Liver (tissue), 5 donors: Measurements from ENCODE around the gene FARSB. TPM values are rescaled to one million over a fixed set of nuclear protein-coding genes. Genes with fewer than 3 reads are reported as not detected.

ENCODE experiments used
- CTCF ChIP-seq: fragments of 150-350 bp; IDR thresholded peaks from 2 replicates; pipeline ENCODE4 v1.5.1; 2017; ENCODE audit warnings: improper control_type of control experiment, low read depth, low read length; ENCODE audit not compliant: missing input control
- JUND ChIP-seq, 2 donors: IDR thresholded peaks; 2 replicates each; pipeline ENCODE4 v1.6.1; 2016; ENCODE audit warnings: antibody characterized with exemption in 2 of 2
- MAX ChIP-seq: IDR thresholded peaks from 2 replicates; pipeline ENCODE4 v1.6.1; 2016; ENCODE audit warnings: antibody characterized with exemption
- NR2F2 ChIP-seq: IDR thresholded peaks from 2 replicates; pipeline ENCODE4 v1.6.1; 2016; ENCODE audit warnings: antibody characterized with exemption
- YY1 ChIP-seq: IDR thresholded peaks from 2 replicates; pipeline ENCODE4 v1.6.1; 2016; ENCODE audit warnings: antibody characterized with exemption, mild to moderate bottlenecking
- polyA plus RNA-seq, 2 donors: library from polyadenylated mRNA; stranded (reverse) in 1 of 2; unstranded in 1 of 2; fragments of 200-250 nt in 1 of 2; fragments of >200 nt in 1 of 2; fragmentation: Nextera tagmentation in 1 of 2; extraction: Ambion mirVana in 1 of 2; gene quantifications; one replicate each; pipeline versions ENCODE4 v1.2.1 to v1.2.3, GENCODE V29; 2013 to 2015
- total RNA-seq, 2 donors: library from RNA; depleted of rRNA; stranded (reverse); fragments of >200 nt; gene quantifications; one replicate each; pipeline ENCODE4 v1.2.3, GENCODE V29; 2014
- donor health status: healthy.
- donor health status: healthy.
- donor health status: healthy.

Gene FARSB
- total and polyA plus RNA-seq, 4 donors, result 5.5 to 9.7 (median 8.9) TPM

- TF ChIP-seq MAX (no peak), JUND (IDR thresholded peaks at IDR 0.05) (no peak), YY1 (no peak), CTCF (no peak), NR2F2 (no peak)
Measured at GRCh38 chr2:222521099-222521498, 134.8 kb downstream of the FARSB start (continued).

Other genes with a start within 250 kb of the FARSB start
- under 1 TPM in 1 of 2 donors, not detected in 1; 0.33 TPM for gene SGPP2, start 231.5 kb downstream of the FARSB start, total RNA-seq
- under 1 TPM; 0.16 to 0.31 TPM for gene SGPP2, start 231.5 kb downstream of the FARSB start, polyA plus RNA-seq
- 1 to 10 TPM in 1 of 2 donors, not detected in 1; 5.1 TPM for gene MOGAT1, start 15.6 kb upstream of the FARSB start, total RNA-seq
- gene MOGAT1, start 15.6 kb upstream of the FARSB start, polyA plus RNA-seq, result 1 to 10 TPM in 1 of 2 donors, under 1 TPM in 1; 0.30 to 5.5 TPM
- 10 to 100 TPM; 61.1 to 66.6 TPM for gene ACSL3, start 204.9 kb upstream of the FARSB start, total RNA-seq
- 10 to 100 TPM; 22.2 to 25.5 TPM for gene ACSL3, start 204.9 kb upstream of the FARSB start, polyA plus RNA-seq